Smooth muscle cell of trachea (primary cell): ENCODE measurements around the gene LTBP2. TPM values are rescaled to one million over a fixed set of nuclear protein-coding genes. Genes with fewer than 3 reads are reported as not detected.

Source experiments
- total RNA-seq: library from RNA; depleted of rRNA; stranded (reverse); fragments of >200 nt; gene quantifications from 2 replicates; pipeline ENCODE4 v1.2.1, GENCODE V29; 2014

LTBP2 gene
- total RNA-seq, result 165 and 248 TPM in 2 replicates

GRCh38 chr14:74611650-74612349 lies at the start of gene LTBP2:
LTBP2 (minus strand) TSS chr14:74612237; CDS start chr14:74611944, 293 bp downstream.

GRCh38 chr14:74493343-74494261 lies 118.4 kb downstream of the LTBP2 start, which contains the start of gene ISCA2:
ISCA2 (plus strand) TSS chr14:74493765; CDS start chr14:74493775, 10 bp downstream.

DNA sequence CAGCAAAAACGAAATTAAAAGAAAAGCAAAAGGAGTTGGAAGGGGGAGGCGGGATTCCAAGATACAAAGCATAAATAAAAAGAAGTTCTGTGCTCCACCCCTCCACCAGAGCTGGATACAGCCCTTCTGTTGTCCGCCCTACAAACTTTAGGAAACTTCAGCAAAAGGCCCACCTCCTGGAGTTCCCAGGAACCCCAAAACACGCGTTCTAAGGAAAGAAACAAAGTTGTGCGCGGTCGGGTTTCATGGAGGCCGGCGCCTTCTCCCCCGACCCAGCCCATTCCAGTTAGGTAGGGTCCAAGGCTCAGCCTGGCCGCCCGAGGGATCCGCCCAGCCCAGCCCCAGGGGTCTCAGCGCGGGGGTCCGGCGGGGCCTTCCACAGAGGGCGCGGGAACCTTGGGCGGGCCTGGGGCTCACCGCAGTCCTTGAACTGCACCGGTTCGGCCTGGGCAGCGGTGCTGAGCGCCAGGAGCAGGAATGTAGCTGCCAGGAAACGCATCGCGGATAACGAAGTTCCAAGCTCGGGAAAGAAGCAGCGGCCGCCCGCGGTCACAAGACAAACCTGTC lies 119.2 kb downstream of the LTBP2 start, which contains the start of gene NPC2:
Gene NPC2, minus strand, starts transcription at position 530 of the 567 bp plus-strand sequence. Its CDS starts 31 bp downstream, at position 499.

Other genes starting within 250 kb of the LTBP2 start
- gene SYNDIG1L, start 186.0 kb downstream of the LTBP2 start, total RNA-seq, result under 0.01 and 0.15 TPM in 2 replicates
- gene NPC2, start 118.9 kb downstream of the LTBP2 start, total RNA-seq, result 172 and 208 TPM in 2 replicates
- gene ISCA2, start 118.5 kb downstream of the LTBP2 start, total RNA-seq, result 23.1 and 29.1 TPM in 2 replicates
- gene AREL1, start 100.8 kb upstream of the LTBP2 start, total RNA-seq, result 24.9 and 25.8 TPM in 2 replicates
- 30.6 and 58.2 TPM in 2 replicates for gene FCF1, start 100.9 kb upstream of the LTBP2 start, total RNA-seq
- 31.9 and 45.7 TPM in 2 replicates for gene YLPM1, start 151.1 kb upstream of the LTBP2 start, total RNA-seq